HG03378 (cell line): Measurements from ENCODE around the gene LAS1L.
"Not testable (repeated sequence)": the region's sequence is repeated elsewhere in the genome, so short reads cannot be mapped to it uniquely, and the experiment has no call there.

Source experiments
- ATAC-seq: cut with Tn5 transposase; IDR thresholded peaks from one replicate; pipeline ENCODE4 v1.9.1; 2021; ENCODE audit warnings: mild to moderate bottlenecking, moderate library complexity; ENCODE audit not compliant: unreplicated experiment

LAS1L gene

DNA sequence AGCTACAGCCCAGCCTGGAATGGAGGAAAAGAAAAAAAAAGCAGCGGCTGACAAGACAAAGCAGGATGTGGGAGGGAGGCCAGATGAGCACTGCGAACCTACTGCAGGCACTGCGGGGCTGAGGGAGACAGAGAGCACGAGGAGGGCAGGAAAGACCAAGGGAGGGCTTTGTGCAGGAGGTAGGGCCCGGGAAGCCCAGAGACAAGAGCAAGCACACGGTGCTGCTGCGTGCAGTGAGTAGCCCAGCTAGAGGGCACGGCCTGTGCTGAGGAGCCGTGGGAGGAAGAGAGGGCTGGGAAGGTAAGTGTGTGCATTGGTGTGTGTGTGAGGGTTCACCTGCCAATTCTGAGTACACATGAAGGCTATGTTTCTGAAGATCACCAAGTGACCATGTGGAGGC, 15.6 kb downstream of the LAS1L start:
- not testable (repeated sequence) for ATAC-seq

DNA sequence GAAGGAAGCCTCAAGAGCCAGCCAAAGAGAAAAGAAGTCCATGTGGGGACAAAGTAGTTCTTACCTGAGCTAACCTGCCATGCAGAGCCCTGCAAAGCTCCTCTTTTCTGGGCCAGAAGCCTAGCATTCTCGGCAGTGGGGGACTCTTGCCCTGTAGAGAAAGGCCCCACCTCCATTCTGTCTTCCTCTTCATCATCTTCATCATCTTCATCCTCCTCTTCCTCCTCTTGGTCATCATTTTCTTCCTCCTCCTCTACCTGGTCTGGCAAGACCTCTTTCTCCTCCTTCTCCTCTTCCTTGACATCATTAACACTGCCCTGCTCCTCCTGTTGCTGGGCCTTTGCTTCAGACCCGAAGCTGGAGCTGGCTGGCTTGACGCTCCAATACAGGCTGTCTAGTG, 16.7 kb downstream of the LAS1L start:
- no peak for ATAC-seq

DNA sequence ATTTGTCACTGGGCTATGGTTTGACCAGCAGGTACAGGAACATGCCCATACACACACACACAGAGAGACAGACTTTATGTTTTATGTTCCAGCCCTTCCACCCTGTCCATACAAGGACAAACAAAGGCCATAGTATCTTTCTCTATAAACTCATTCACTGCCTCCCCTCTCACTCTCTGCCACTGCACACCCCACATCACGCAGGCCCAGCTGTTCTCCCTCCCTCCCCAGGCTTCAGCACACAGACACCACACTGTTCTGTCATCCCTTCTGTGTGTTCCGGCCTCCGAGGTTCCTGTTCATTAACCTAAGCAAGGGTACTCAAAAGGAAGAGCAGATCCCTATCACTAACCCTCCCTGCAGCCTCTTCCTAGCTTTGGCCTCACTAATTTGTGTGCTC, 17.8 kb downstream of the LAS1L start:
- ATAC-seq: no peak

DNA sequence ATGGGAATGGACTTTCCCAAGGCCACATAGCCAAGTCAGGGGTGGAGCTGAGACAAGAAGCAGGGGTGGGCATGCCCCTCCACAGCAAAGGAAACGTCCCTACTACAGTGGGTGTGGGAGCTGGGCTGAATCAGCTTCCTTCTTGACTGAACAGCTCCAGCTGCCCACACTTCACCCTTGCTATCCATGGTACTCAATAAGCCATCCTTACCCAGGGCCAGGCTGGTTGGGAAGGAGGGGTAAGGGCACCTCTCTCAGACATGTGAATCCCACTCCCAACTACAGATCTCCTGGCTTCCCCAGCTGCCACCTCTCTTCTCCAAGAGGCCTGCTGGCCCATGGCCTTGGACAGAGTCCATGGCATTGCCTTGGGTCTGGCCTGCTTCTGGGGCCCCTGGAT, 21.0 kb downstream of the LAS1L start:
- no peak for ATAC-seq

DNA sequence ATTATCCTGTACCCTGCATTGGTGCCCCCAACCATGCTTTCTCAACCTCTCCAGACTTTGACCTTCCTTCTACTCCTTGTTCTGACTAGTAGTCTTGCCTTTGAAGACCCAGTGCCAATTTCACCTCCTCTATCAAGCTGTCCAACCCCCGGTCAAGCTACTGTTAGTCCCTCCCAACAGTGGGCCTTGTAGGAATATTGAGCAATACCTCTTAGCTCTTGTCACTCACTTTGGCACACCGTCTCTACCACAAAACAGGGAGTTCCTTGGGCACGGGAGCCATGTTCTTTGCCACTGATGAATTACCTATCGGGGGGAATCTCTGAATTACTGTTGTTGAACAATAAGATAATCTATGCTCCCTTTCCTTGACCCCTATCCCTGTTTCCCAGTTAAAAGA, 25.2 kb downstream of the LAS1L start:
- ATAC-seq: no peak

DNA sequence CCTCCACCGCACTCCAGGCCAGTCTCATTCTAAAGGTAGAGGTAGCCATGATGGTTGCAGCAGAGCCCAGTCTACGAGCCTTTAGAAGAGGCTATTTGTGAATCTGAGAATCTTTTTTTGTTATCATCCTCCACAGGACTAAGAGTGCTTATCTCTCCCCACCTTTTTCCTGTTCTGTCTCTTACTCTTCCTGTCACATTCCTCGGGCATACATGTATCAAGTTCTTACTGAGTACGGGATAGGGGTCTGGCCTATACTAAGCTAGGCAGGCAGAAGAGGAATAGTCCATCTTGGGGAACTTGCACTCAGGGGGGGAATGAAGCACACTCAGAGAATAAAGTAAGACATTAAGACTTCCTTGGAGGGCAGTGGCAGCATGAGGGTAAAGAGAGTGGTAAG, 25.7 kb downstream of the LAS1L start:
- ATAC-seq: no peak

DNA sequence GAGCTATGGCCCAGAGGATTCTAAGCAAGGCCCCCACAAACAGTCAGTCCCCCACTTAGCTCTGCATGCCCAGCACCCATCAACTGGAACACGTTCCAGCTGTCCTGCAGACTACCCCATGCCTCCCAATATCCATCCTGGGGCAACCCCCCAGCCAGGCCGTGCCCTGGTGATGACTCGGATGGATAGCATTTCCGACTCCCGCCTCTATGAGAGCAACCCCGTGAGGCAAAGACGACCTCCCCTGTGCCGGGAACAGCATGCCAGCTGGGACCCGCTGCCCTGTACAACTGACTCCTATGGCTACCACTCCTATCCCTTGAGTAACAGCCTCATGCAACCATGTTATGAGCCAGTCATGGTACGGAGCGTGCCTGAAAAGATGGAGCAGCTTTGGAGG, 32.0 kb downstream of the LAS1L start:
- no peak for ATAC-seq

DNA sequence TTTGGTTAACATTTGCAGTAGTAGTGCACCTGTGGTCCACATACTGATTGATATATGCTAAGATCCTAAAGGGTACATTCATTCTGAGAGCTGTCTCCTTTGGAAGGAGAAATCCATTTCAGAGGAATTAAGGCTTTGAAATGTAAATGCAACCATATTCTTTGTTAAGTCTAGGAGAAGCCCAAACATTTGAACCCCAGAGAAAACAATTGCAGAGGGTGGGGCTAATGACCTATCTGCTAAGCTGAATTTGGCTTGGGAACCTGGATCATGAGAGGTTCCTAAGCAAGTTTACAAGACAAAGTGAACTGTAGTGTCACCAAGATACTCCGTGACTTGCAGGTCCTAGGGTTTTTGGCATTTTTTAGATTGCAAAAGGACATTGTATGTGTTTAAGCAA, 41.2 kb downstream of the LAS1L start:
- ATAC-seq: no peak

DNA sequence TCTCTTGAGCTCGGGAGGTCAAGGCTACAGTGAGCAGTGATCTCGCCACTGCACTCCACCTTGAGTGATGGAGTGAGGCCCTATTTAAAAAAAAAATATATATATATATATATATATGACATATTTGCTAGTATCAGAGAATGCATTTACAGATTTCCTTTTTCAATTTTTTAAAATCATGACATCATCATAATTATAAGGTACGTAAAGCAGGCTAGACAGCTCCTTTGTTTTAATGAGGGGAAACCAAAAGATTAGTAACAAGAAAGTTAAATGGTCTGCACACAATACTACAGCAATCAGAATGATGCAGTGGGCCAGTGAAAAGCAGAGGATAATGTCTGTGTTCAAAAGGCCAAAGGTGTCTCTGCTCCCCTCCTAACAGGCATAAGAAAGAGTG, 43.0 kb downstream of the LAS1L start:
- ATAC-seq: no peak

DNA sequence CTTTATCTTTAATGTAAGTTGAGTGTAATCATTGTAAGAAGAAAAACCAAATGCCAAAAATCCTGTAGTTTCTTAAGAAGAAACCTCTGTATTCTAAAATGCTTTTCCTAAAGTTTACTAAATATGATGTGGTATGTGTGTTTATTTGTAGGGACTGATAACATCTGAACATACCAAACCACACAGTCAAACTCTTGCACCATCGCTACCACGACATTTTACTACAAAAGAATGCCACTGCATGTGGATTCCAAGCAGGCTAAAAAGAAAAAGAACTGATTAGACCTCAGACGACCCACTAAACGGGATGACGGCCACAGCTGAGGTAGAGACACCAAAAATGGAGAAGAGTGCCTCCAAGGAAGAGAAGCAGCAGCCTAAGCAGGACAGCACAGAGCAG, 46.1 kb downstream of the LAS1L start:
- no peak for ATAC-seq

DNA sequence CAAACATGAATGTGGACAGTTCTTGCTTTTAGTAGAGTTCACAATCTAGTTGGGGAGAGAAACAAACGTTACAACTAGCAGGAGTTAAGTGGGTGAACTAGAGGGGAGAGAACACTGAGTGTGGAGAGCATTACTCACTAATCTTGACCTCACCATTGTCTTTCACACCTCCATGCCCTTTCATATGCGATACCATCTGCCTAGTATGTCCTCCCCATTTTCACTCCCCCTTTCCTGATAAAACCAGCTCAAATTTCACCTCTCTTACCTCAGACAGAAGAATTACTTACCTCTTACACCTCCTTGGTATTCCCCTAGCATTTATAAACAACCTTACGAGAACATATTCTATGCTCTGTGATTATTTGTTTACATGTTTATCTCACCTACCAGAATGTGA, 53.6 kb downstream of the LAS1L start:
- ATAC-seq: no peak

DNA sequence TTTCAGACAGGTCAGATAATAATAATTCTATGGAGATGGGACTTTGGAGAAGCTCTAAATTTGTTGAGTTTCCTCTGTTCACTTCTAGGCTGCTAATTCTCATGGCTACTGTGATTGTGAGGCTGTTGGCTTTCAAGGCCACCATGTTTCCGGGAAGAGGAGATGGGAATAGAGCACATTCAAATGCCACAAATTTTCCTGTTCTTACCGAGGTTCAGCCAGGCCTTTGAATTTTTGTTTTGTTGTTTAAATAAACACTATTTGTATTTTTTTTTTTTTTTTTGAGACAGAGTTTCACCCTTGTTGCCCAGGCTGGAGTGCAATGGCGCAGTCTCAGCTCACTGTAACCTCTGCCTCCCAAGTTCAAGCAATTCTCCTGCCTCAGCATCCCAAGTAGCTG, 55.5 kb downstream of the LAS1L start:
- not testable (repeated sequence) for ATAC-seq

DNA sequence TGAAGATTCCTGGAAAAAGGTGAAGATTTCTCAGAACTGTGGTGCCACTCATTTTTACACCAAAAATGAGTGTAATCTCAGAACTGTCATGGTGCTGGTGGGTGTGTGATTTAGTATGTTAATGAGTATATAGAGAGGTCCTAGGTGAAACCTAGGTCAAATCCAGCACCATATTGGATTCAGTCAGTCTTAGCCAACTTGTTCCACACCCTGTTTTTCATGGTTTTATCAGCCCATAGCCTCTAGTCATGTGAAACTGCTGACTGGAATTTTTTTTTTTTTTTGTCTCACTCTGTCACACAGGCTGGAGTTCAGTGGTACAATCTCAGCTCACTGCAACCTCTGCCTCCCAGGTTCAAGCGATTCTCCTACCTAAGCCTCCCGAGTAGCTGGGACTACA, 58.0 kb downstream of the LAS1L start:
- ATAC-seq: no peak

DNA sequence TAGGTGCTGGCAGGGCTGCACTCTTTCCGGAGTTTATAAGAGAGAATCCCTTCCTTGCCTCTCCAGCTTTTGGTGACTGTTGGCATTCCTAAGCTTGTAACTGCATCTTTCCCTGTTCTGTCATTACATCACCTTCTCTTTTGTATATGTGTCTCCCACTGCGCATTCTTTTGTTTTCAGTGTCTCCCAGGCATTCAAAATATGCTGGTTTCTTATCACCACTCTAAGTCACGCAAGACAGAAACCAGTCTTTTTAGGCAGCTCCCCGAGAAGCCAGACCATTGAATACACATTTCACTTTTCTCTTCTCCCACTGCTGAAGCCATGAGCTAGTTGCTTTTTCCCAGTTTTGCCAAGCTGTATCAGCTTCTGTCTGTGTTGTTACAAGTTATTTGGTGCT, 71.0 kb downstream of the LAS1L start:
- no peak for ATAC-seq
